AG04449 (cell line): ENCODE data around the gene NBEA.

Experiments used
- CTCF ChIA-PET: fragments of 350-600 bp; formaldehyde crosslinking; extraction: SDS; loops from one replicate; lab custom pipeline; 2021; ENCODE audit warnings: antibody characterized with exemption; lab: Yijun Ruan, JAX
- POLR2A ChIA-PET: fragments of 400-600, 350-600 bp; formaldehyde crosslinking; extraction: SDS; loops from one replicate; lab custom pipeline; 2020; ENCODE audit warnings: antibody characterized with exemption, inconsistent platforms; lab: Yijun Ruan, JAX
- DNase-seq: peaks from one replicate; pipeline ENCODE4 v3.0.0-alpha.2; 2010; ENCODE audit warnings: low read depth, low spot score
- H3K4me3 ChIP-seq: 2 replicates; pipeline ENCODE4 v1.5.1; 2011; ENCODE audit warnings: low read depth, mild to moderate bottlenecking, control low read depth, low read length
- CTCF ChIP-seq: IDR thresholded peaks from one replicate; pipeline ENCODE4 v1.5.1; 2011; ENCODE audit warnings: mild to moderate bottlenecking, moderate library complexity, low read length, control low read depth, inconsistent platforms; ENCODE audit not compliant: insufficient read depth; ENCODE audit errors: missing control alignments

Gene NBEA

GRCh38 chr13:35365883-35366282 lies 423.8 kb downstream of the NBEA start:
- TF ChIP-seq CTCF: no peak
- ChIA-PET POLR2A (no interaction called here), CTCF (no interaction called here)
- no peak for DNase-seq
- no peak overlapping the region for H3K4me3 ChIP-seq

- no peak for TF ChIP-seq CTCF
- no peak overlapping the region for H3K4me3 ChIP-seq
- POLR2A ChIA-PET: no interaction called here
Observed at GRCh38 chr13:35367586-35367985, 425.5 kb downstream of the NBEA start.

GRCh38 chr13:35378939-35379338 lies 436.9 kb downstream of the NBEA start:
- POLR2A ChIA-PET: no interaction called here
- CTCF ChIA-PET: no interaction called here
- no peak for DNase-seq
- TF ChIP-seq CTCF: no peak
- H3K4me3 ChIP-seq: no peak overlapping the region

More at GRCh38 chr13:35367586-35367985, 425.5 kb downstream of the NBEA start:
- CTCF ChIA-PET: no interaction called here
- no peak for DNase-seq

- POLR2A ChIA-PET: no interaction called here
- CTCF ChIA-PET: no interaction called here
- TF ChIP-seq CTCF: no peak
Observed at GRCh38 chr13:35379663-35380062, 437.6 kb downstream of the NBEA start.

GRCh38 chr13:35387682-35388250 lies 445.7 kb downstream of the NBEA start:
- POLR2A ChIA-PET: no interaction called here
- CTCF ChIA-PET: no interaction called here
- no peak for TF ChIP-seq CTCF

More at GRCh38 chr13:35379663-35380062, 437.6 kb downstream of the NBEA start:
- DNase-seq: no peak
- H3K4me3 ChIP-seq: no peak overlapping the region

DNA sequence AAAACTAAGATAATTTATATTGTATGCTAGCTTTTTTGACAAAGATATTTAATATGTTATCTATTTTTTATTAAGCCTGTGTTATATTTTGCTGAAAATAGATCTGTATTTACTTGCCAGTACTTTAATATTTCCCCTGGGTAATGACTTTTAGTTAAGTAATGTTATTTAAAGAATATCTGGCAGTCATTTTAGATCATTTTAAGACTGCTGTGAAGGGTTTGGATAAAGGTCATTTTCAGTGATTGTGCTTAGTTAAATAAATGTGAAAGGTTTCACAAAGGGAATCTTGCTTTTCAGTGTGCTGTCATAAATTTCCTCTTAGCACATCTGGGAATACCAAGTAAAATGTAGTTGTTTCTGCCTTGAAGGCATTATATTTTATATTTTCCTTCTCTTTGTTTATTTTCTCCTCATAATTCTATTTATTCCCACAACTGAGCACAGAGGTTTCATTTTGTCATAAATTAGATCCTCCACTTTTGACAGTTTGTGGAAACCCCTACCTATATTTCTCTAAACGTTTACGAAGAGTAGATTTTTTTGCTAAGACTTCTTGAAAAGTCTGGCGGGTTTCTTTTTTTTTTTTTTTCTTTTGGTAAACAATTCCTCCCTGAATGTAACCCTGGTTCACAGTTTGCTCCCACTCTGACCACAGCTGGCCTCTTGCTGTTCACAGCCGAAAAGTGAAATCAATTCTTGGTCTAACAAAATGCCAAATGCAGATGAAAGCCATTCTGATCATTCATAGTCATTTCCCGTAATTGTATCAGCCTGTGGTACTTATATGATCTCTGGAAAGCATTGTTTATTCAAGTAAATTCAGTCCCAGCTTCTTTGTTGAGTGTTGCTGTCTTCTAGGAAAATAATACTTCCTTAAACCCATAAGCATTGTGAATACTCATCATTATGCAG lies 446.6 kb downstream of the NBEA start:
- no peak overlapping the region for H3K4me3 ChIP-seq
- ChIA-PET POLR2A (interaction anchor here (0.7 kb wide), 1 partner anchor 25 kb away, joined by 3 read pairs; no protein-coding TSS in a partner anchor), CTCF (no interaction called here)
- TF ChIP-seq CTCF: no peak
- no peak for DNase-seq

More at GRCh38 chr13:35387682-35388250, 445.7 kb downstream of the NBEA start:
- DNase-seq: no peak
- no peak overlapping the region for H3K4me3 ChIP-seq
